HG03565 (cell line): Measurements from ENCODE around the gene IL1RN.

Source experiments
- ATAC-seq: cut with Tn5 transposase; IDR thresholded peaks from one replicate; pipeline ENCODE4 v1.9.1; 2021; ENCODE audit warnings: mild to moderate bottlenecking, moderate library complexity; ENCODE audit not compliant: unreplicated experiment

Gene IL1RN

DNA sequence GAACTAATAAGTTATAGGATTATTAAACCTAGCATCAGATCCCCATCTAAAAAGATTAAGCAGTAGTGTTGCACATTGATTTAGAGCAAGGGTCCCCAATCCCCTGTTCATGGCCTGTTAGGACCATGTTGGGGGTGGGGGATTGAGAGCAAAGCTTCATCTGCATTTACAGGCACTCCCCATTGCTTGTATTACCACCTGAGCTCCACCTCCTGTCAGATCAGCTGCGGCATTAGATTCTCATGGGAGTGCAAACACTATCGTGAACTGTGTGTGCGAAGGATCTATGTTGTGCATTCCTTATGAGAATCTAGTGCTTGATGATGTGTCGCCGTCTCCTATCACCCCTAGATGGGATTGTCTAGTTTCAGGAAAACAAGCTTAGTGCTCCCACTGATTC lies 27.9 kb downstream of the IL1RN start:
- ATAC-seq = no peak

DNA sequence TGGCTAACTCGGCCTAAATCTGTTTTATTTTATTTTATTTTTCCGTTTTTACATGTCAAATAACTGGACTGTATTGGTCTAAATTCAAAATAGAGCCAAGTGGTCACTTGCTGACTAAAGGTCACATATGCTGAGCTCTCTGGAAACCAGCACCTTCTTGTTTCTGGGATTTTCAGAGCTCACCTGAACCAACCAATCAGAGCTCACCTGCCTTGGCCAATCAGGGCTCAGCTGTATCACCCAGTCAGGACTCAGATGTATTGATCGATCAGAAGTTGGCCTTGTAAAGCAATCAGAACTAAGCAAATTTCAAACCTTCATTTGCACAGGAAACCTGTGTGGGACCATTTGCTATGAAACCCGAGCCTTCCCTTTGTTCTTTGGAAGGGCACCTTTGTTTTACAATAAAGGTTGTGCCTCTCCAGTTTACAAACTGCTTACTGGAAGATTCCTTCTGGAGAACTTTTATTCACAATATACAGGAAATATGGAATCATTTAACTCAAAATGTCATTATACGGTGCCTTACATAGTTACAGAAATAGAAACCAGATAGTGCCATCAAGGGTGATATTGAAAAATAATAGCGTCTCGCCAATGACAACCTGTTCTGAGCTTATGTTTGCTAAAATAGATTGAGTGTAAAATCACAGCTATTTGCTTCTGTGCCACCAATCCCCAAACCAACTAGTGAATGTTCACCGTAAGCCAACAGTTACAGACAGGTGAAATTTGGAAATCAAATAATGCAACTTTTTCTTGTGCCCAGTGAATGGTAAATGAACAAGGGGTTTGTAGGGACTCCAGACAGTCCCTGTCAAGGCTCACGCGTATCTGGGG lies 29.1 kb downstream of the IL1RN start:
- ATAC-seq = no peak

DNA sequence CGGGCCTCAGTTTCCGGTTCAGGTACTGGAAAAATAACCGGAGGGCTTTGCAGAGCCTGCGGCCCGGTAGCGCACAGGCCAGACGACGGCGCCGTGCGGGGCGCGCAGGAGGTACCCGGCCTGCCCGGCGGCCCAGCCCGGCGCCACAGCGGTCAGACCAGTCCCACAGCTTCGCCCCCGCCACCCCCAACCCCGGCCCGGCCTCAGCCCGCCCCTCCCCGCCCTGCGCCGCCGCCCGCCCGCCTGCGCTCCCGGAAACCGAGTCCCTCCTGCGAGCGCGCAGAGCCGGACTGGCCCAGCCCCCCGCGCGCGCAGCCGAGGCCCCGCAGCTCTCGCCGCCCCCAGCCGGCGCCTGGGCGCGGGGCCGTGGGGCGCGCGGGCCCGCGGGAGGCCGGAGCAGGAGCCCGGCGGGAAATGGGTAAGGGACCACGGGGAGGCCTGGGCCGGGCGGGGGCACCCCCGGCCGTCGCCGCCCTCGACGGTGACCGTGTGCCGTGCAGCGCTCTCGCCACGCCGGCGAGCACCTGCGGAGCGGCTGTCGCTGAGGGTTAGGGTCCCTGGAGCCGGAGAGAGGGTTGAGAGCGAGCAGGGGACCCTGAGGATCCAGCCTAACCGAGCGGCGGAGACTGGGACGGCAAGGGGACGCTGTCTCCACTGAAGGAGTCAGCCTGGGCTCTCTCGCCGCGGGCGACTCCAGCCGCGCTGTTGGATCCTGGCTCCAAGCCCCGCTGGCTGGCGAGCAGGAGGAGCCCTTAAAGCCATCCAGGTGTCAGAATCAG lies 29.9 kb downstream of the IL1RN start:
- no peak for ATAC-seq

DNA sequence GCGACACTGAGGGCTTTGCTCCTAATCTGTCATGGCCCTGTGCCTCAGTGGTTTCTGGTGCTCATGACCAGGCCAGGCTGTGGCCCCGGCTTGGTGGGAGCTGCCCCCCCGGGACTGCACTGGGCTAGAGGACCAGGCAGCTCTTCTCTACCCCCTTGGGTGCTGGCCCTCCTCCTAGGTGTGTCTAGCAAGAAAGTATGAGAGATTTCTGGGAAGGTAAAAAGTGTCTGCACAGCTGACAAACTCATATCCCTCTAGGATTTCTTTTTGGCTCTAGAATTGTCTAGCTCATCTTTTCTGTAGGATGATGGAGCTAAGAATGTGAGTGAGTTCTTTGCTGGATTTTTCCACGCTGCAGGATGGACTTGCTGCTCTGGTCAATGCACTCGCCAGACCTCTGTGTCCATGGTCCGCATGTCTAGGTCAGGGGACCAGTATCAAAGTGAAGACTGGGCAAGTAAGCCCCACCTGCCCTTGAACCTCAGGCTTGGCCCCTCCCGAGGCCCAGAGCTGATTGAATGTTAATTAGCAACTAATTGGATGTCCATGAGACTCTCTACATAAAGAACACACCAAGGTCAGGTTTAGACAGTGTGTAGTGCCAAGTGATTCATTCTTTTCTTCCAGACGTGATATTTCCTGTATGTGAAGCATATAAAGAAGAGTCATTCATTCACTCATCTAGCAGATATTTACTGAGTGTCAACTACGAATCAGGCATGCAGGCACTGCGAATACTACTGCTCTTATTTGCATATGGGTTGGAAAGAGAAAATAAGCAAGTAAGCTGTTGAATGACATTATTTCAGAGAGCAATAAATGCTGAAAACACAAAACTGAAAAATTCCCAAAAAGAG lies 30.7 kb downstream of the IL1RN start:
- ATAC-seq = no peak

DNA sequence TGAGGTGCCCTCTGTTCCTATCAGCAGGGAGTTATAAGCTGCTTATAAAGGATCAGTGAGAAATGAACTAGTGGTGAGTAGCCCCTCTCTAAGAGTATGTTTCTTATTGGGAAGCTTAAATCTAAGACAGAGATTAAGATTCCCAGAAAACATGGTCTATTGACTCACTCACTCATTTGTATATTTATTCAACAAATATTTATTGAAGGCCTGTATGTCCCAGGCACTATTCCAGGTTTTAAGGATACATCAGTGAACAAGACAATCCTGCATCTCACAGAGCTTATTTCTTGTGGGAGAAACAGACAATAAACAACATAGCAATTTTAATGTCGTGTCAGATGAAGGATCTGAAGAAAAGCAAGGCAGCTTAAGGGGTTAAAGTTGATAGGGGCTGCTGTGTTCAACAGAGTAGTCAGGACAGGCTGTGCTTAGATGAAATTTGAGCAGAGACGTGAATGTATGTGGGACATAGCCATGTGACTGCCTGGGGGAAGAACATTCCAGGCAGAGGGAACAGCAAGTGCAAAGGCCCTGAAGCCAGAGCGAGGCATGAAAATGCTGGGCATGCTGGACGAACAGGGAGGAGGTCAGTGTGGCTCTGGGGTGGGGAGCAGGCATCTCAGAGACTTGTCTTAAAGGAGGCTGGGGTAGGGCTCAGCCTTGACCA lies 31.6 kb downstream of the IL1RN start:
- no peak for ATAC-seq

DNA sequence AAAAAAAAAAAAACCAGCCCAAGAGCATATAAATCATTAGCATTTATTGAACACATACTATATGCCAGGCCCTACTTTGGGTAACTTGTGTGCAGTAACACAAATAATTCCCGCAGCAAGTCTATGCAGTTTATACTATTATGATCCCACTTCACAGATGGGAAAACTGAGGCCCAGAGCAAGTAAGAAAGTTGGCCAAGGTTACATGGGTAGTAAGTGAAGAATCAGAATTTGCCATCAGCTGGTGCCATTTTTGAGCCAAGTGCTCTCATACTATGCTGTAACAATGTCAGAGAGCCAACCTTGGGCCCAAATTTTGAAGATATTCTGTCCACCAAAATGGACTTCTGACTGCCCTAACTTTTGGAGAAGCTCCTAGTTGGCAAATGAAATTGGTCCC lies 32.9 kb downstream of the IL1RN start:
- no peak for ATAC-seq

DNA sequence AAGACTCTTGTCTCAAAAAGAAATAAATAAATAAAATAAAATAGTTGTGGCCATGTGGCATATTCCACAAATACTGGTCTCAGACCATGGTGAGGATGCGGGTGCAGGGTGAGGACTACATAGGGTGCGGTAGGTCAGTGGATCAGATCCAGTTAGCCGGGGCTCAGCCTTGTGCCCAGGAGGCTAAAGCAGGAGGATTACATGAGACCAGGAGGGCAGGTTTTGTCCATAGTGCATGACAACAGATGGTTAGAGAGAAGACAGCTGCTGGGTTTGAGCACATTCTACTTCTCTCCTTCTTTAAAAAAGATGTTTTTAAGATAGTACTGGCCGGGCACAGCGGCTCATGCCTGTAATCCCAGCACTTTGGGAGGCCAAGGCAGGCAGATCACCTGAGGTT lies 33.6 kb downstream of the IL1RN start:
- ATAC-seq = no peak

DNA sequence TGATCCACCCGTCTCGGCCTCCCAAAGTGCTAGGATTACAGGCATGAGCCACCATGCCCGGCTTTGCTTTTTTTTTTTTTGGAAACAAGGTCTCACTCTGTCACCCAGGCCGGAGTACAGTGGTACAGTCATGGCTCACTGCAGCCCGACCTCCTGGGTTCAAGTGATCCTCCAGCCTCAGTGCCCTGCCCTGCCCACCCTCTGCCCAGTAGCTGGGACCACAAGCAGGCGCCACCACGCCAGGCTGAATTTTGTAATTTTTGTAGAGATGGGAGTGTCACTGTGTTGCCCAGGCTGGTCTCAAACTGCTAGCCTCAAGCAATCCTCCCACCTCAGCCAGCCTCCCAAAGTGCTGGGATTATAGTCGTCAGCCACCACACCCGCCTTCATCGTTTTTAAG lies 34.8 kb downstream of the IL1RN start:
- no peak for ATAC-seq

DNA sequence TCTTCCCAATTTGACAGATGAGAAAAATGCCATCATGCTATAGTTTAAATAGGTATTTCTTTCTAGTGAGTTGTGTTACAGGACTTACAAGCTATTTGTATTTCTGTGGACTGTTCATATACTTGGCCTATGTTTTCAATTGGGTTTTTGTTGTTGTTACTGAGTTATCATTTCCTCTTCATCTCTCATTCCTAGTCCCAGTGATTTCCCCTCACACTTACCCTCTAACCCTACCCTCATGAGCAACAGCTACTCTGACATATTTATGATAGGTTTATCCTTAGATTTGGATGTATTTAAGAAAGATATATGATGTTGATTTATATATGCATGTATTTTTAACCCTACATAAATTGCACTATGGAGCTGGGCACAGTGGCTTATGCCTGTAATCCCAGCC lies 35.5 kb downstream of the IL1RN start:
- no peak for ATAC-seq

DNA sequence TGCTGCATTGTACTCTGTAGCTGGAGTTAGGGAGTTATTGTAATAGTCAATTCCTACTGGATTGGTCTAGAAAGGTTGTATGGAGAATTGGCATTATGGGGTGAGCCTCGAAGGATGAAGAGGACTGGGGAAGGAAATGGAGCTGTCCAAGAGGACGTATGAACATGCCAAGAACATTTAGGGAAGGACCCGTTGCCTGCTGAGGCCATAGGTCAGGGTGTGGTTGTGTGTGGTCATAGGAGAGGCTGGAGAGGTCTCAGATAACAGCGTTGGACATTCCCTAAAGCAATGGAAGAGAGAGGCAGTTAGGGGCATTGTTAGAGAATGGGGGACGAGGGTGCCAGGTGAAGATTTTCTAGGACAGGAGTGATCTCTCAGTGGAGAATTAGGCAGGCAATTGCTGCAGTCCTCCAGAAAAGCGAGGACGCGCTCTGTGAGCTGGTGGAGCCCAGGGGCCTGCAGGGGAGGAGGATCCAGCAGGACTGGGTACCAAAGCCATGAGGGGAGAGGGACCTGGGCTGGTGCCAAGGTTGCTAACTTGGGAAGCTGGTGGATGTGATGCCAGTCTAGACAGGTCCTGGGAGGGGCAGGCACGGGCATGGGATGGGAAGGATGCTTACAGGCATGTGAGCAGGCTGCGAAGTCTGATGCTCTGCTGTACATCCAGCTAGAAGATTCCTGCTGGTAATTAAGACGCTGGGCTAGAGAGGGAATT lies 37.0 kb downstream of the IL1RN start:
- ATAC-seq = no peak

DNA sequence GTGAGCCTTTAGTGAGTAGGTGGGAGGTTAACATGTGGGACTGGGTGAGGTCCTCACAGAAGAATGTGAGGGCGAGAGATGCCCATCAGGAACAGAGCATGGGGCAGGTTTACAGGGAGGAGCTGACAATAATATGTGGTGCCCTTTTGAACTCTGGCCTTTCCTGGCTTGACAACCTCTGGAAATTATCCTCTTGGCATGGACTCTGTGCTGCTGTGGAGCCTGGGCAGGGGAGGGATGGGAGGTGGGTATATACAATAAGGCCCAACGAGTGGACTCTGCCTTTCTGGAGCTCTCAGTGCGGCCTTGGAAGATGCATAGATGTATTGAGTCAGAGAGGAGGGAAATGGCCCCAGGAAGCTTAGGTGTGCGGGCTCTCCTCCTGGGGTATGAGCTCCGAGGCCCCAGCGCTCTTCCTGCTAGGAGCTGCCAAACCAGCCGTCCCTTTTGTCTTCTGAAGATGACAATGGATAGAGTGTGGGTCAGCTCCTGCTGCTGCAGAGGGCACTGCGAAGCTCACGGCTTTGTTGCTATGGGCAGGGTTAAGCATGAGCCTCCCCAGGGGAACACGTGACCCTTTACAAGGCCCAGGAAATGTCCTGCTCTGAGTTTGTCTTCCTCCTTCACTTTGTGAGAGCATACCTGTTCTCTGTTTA lies 37.7 kb downstream of the IL1RN start:
- ATAC-seq = no peak

DNA sequence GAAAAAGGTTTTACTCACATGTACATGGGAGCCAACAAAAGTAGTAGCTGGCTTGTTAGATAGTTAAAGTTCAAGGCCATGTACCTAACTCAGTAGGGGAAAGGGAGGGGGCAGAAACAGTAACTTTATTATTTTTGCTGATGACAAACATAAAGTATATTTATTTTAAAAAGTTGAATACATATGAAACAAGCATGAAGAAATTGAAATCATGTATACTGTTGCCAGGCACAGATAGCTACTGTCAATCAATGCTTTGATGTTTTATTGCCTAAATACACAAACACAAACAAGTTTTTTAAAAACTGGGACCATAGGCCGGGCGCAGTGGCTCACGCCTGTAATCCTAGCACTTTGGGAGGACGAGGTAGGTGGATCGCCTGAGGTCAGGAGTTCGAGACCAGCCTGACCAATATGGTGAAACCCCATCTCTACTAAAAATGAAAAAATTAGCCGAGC lies 38.8 kb downstream of the IL1RN start:
- ATAC-seq = no peak

DNA sequence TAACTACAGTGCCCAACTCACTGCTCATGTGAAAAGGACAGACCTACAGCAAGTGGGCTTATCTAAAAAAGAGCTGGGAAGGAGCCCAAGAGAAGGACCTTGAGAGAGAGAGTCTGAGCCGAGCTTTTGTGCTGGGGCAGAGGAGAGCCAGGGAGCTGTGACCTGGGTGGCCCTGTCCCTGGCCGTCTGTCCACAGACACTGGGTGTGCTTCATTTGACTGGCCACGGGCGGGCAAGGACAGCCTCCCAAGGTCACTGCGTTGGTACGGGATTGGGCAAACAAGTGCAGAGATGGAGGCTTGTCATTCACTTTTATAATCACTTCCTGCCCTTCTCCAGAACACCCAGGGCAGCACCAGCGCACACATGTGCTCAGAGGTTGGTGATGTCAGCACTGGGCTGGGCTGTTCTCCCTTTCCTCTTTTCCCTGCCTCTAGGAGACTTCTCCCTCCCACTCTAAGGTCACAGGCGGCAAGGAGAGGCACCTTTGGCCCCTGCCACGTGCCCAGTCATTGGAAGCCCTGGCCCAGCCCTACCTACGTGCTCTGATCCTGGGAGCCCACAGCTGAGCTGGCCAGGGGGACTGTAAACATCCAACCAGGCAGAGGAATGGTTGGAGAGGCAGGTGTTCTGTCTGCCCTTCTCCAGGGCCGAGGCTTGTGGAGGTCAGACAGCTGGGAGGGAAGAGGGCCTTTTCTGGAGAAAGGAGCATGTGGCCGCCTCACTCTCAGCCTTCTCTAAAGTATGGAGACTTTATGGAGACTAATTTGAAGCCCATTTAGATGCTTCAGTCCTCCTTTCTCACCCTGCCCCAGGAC lies 39.9 kb downstream of the IL1RN start:
- ATAC-seq = no peak

DNA sequence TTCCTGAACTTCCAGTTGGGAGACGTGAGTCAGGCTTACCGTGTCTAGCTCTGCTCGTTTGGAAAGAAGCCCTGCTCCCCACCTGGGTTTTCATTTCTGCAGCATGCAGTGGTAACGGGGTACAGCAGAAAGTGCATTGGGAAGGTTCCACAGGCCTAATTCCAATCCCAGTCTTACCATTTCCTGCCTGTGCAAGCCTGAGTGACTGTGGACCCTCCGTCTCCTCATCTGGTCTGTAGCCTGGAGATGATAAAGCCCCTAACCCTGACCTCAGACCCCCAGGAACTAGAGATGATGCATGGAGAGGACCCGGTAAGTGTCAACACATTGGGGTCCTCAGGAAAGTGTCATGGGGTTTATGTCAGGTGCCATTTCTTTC lies 40.6 kb downstream of the IL1RN start:
- no peak for ATAC-seq

DNA sequence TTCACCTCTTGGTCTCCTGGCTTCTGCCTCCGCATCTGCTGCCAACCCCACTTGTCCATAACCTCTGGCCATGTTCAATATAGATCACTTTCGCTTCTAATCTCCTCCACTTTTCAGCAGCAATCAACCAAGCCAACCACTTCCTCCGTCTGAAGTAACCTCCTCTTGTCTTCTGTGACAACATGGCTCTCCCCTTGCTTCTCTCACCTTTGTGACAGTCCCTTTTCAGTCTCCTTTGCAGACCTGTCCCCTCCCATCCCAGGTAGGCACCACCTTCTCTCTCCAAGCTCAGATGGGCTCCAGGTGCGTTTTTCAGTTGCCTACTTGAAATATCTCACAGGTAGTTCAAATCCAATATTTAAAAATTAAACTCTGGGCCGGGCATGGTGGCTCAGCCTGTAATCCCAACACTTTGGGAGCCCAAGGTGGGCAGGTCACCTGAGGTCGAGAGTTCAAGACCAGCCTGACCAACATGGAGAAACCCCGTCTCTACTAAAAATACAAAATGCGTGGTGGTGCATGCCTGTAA lies 41.7 kb downstream of the IL1RN start:
- ATAC-seq = no peak

DNA sequence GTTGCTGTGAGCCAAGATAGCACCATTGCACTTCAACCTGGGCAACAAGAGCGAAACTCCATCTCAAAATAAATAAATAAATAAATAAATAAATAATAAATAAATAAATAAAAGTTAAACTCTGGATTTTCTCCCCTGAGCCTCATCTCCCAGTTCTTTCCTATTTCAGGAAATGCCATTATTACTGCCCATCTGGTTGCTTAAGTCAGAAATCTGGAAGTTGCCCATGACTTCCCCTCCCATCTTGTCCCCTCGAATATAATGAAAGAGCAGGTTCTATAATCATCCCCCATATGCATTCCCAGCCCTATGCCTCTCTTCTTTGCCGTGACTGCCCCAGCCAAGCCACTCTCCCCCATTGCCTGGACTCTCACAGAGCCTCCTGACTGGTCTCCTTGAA lies 42.2 kb downstream of the IL1RN start:
- ATAC-seq = no peak

DNA sequence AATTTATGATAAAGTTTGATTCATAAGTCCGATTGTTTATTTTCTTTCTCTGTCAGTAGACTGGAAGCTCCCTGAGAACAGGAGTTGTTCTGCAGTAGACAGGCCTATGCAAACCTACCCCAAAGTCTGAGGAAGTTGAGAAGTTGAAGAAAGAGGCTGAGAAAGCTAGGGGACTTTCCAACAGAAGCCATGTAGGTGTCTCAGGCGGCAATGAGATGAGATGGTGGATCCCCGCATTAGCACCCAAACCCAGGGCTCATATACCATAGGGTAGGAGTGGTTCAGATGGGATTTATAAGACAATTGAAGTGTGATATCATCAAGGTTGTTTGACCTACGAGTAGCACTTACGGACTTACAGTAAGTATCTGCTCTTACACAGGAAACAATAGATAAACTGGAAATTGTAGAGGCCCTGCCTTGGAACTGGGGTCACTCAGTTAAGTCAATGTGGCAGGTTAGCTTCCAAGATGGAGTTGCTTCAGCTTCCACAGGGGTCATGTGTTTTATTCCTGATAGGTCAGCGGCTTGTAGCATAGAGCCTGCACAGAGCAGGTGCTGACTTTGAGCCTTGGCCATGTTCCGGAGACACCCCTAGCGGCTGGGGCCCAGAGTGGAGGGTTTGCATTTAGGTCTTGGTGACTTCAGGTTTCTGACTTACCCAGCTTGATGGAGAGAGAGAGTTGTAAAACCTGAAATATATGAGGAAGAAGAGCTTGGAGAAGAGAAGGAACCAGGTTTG lies 44.1 kb downstream of the IL1RN start:
- ATAC-seq = no peak
